Activated T-cell treated with anti-CD3 and anti-CD28 coated beads for 4 hours (primary cell): ENCODE measurements around the gene BCDIN3D.

Experiments used
- DNase-seq: peaks from one replicate; pipeline ENCODE4 v3.0.0-alpha.2; 2020

Gene BCDIN3D

DNA sequence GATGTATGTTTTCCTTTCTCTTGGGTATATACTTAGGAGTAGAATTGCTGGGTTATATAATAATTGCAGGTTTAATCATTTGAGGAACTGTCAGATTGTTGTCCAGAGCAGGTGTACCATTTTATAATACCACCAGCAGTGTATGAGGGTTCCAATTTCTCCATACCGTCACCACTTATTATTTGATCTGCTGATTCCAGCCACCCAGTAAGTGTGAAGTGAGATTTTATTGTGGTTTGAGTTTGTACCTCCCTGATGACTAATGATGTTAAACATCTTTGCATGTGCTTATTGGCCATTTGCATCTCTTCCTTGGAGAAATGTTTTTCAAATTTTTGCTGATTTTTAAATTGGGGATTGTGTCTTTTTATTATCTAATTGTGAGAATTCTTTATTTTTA, 29.8 kb downstream of the BCDIN3D start:
- no peak for DNase-seq

DNA sequence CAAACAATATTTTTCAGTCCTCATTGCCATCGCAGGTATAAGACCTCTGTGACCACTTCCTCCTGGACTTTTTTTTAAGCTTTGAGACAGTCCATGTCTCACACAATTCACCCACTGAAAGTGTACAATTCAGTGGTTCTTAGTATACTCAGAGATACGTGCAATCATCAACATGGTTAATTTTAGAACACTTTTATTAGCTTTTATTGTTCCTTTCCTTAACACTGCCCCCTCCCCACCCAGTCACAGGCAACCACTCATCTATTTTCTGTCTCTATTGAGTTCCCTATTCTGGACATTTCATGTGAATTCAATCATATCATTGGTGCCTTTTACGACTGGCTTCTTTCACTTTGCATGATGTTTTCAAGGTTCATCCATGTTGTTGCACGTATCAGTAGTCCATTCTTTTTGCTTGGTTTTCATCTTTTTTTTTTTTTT, 30.9 kb downstream of the BCDIN3D start:
- no peak for DNase-seq

DNA sequence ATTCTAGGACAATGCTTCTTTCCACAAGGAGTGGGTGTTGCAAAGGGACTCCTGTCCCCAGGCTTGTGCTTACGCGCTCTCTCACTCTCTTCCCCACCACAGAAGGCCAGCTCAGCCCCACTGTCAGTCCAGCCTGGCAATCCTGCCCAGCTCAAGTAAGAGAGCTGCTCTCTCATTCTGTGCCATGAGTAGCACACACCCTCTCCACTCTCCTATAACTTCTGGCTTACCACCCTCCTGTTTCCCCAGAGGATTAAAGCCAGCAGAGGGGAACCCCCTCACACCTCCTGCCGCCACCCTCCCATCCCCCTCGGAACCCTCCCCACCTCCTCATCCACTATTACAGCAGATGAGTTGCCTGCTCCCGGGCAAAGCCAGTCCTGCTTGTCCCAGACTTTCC, 31.8 kb downstream of the BCDIN3D start:
- no peak for DNase-seq

DNA sequence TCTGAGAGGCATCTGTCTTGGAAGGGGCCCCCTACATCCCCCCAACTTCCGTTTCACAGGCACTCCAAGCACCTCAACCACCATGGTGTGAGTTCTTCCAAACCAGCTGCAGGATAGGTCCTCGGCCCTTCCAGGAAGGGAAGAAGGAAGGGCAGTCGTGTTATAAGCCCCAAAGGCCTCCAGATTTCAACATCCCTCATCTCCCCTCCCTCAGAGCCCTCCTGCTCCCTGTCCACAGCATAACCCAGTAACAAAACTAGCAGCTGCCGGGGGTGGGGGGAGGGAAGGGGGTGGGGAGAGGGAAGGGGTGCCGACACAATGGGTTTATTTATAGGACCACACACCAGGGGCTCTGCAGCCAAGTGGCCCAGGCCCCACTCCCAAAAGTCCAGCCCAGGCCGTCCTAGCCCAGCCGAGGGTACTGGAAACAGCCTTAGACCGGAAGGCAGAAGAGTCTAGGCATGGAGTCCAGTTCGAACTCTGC, 33.0 kb downstream of the BCDIN3D start:
- no peak for DNase-seq

GRCh38 chr12:49809381-49809905, 33.5 kb downstream of the BCDIN3D start:
- no peak for DNase-seq

- no peak for DNase-seq
Measured at GRCh38 chr12:49808686-49809380, 34.1 kb downstream of the BCDIN3D start.

DNA sequence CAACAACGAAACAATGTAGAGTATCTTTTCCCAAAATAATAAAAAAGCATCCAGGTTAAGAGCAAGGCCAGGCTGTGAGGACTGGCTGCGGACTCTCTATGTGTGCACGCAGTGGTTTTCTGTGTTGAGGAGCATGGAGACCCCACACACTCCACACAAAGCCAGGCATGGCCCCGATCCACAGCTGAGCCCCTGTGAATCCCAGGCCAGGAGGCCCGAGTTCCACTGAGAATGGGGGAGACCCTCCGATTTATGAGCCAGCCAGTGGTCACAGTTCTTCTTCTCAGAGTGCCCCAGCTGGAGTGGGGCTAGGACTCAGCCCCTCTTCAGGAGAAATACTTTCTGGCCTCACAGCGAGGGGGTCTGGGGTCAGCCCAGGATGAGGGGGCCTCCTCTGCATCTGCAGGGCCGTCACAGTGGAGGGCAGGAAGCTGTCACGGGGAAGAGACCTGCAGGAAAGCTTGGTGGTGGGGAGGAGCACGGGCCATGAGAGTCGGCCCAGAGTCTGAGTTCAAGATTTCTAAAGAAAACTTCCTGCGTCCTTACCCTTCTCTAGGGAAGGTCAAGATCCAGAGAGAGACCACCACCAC, 34.8 kb downstream of the BCDIN3D start:
- no peak for DNase-seq

GRCh38 chr12:49806877-49807276, 36.0 kb downstream of the BCDIN3D start:
- DNase-seq = no peak

DNA sequence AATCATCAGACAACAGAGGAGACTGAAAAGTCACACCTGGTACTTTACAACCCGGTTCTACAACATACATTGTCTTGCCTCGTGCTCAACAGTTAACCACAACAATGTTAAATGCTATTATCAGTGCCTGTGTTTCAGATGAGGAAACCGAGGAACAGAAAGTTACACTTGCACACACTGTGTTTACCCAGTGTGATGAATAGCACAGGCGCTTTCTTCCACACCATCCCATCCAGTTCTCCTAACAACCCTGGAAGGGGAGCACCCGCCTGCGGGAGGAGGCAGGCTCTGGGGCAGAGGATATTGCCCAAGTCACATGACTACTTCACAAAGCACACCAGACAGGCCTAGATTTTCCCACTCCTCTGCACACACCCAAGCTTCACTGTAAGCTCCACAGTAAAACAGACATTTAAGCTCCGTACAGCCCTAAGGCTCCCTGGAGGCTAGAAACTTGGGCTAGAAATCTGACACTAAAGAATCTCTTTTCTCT, 36.5 kb downstream of the BCDIN3D start:
- no peak for DNase-seq

DNA sequence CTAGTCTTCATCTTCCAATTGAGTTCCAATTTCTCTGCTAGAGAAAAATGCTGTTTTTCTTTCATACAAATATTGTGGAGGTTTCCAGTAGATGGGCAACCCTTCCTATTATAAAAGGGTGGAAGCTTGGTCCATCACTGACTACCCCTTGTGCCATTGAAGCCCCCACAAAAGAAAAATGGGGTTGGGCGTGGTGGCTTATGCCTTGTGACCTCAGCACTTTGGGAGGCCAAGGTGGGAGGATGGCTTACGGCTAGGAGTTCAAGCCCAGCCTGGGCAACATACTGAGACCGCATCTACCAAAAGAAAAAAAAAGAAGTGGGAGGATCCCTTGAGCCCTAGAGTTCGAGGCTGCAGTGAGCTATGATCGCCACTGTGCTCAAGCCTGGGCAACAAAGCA, 37.5 kb downstream of the BCDIN3D start:
- DNase-seq = no peak

- no peak for DNase-seq
Measured at GRCh38 chr12:49804821-49805220, 38.1 kb downstream of the BCDIN3D start.

DNA sequence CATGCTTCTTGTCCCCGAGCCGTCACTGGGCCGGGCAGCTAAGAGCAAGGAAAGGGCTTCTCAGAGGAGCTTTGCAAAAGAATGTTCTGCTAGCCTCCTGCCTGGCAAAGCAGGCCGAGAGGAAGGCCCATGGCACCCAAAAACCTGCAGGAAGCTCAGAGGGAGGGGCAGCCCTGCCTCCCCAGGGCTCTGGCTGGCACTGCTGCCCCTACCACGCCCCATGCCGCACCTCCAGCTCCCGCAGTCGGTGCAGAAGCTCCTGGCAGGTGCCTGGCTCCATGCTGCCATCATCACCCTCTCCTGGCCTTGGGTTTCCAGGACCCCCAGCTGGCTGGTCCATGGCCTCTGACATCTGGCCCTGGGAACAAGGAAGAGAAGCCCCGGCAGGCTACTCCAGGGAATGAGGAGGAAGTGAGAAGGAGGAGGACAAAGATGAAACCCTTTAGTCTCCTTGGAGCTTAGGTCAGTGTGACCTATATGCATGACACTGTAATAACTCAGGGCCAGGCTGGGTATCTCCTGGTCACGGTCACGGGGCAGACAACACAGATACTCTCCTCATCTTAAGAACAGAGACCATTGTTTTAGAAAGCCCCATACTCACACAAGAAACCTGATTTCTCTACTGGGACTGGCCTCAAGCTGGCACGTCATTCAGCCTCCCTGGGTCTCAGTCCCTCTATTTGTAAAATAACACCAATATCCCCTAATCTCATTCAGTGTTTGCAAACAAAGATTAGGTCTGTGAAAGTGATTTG, 39.0 kb downstream of the BCDIN3D start:
- DNase-seq = no peak

DNA sequence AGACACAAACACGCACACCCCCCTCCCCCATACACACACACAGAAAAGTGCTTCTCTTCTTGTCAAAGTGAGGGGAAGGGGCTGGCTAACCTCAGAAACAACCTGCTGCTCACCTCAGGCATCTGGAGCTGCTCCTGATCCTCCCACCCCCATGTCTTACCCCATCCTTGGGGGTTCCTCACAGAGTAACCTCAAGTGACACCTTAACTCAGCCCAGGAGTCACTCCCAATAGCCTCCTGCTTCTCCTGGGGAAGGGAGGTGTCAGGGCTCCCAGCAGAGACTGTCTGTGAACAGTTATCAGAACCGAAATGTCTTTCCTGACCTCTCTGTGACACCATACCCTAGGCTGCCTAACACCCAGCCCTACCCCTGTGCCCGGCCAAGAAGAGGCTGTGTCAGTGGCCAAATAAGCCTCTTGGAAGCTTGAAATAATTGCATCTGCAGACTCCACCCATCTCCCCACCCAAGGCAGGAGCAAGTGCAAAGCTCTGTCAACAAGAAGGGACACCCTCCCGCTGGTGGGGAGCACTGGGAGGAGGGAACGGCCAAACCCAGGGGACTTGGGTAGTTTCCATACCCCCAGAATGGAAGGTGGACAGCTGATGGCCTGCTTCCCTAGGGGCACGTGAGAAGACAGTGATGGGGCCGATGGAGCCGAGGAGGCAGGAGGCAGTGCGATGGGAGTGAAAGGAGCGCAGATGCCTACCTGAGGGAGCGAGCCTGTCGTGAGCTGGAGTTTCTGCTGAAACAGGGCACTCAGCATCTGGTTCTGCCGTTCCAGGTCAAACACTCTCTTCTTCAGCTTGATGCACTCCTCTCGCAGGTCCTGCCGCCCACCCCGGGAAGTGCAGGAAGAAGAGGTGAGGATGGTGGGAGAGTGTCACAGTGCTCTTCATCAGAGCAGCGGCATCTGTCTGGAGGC, 41.5 kb downstream of the BCDIN3D start:
- no peak for DNase-seq

GRCh38 chr12:49800421-49801140, 42.3 kb downstream of the BCDIN3D start:
- DNase-seq = no peak

- no peak for DNase-seq
Measured at GRCh38 chr12:49798934-49799333, 44.0 kb downstream of the BCDIN3D start.

- DNase-seq = no peak
Measured at GRCh38 chr12:49798248-49798647, 44.7 kb downstream of the BCDIN3D start.

GRCh38 chr12:49797449-49797776, 45.5 kb downstream of the BCDIN3D start:
- no peak for DNase-seq

DNA sequence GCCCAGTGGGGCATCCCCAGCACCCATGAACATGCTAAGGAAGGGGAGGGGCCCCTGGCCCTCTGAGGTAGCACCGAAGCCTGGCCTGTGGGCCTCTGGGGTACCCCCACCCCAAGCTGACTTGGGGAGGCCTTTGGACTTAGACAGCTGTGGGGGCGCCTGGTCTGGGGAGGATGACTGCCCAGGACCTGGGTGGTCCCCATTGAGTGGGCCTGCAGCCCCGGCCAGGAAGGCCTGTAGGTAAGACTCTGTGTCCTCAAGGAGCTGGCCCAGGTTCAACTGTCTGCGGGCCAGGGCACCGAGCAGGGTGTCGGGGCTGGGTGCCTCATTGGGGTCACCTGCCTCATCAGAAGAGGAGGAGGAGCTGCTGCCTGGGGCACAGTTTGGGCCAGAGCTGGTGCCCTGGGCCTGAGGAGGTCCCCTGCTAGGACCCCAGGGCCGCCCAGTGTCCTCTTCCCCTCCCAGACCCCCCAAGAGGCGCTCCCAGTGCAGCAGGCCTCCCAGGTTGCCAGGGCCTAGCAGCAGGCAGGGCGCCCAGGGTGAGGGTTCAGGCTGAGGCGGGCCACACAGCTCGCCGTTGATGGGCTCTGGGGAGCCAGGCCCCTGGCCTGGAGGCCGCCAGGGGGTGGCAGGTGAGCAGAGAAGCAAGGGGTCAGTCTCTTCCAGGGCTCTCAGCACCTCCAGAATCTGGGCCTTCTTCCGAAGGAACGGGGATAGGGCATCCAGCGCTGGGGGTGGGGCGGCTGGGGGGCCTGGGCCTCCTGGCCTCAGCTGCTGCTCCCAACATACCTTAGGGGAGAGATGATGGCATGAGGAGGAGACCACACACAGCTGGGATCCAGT, 46.1 kb downstream of the BCDIN3D start:
- DNase-seq = no peak

- DNase-seq = no peak
Measured at GRCh38 chr12:49796155-49796554, 46.8 kb downstream of the BCDIN3D start.

DNA sequence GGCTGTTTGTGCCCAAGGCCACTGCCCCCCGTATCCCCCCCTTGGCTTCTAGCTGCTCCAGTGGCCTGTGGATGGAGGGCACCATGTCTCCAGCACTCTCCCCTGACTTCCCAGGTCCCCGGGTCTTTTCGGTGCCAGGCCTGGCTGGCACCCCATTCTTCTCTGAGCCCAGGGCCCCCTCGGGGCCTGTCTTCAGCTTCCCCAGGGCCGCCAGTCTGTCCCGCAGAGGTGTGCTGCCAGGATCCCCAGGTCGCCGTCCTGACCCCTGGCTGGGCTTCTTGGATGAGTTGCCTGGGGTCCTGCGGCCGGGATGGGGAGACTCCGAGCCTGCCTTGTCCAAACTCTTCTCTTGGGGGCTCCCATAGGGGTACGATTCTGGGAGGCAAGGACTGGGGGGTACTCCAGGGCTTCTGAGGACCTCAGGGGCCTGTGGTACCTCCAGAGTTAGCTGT, 47.2 kb downstream of the BCDIN3D start:
- DNase-seq = no peak
